HG03565 (cell line): Measurements from ENCODE around the gene CKB.

ENCODE experiments used
- ATAC-seq: cut with Tn5 transposase; IDR thresholded peaks from one replicate; pipeline ENCODE4 v1.9.1; 2021; ENCODE audit warnings: mild to moderate bottlenecking, moderate library complexity; ENCODE audit not compliant: unreplicated experiment

Gene CKB

GRCh38 chr14:103539056-103539825 lies 16.6 kb upstream of the CKB start:
- ATAC-seq: no peak

GRCh38 chr14:103538291-103539055 lies 15.8 kb upstream of the CKB start:
- ATAC-seq: no peak

DNA sequence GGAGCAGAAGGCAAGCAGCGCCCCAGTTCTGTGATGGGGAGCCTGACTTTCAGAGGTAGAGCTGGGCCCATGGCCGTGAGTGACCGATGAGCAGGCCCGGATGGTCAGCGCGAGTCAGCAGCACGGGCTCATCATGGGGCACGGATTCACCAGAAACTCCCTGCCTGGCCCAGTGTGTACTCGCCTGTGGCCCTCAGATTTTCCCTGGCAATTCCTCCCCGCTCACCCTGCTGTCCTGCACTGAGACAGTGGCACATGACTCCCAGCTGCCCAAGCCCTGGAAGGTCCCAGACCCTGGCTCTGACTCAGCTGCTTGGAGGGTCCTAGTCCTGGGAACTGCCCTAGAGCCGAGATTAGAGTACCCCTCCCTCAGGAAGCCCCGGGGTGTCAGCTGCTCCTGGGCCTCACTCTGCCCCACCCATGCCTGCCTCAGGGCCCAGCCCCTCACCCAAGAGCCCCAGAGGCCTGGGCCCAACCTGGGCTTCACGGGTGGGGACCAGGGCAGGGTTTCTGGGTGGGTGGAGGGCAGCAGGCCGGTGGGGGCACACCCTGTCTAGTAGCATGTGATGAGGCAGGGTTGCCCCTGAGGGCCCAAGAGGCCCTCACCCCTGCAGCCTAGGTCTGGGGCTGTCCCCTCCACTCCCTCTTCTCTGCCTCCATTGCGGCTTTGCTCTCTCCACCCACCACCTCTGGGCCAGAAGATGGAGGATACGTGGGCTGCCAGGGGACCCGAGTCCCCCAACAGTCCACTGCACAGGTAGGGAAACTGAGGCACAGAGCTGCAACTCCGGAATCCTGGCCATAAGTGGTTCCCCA lies 14.8 kb upstream of the CKB start:
- ATAC-seq: no peak

GRCh38 chr14:103536693-103537092 lies 14.1 kb upstream of the CKB start:
- no peak for ATAC-seq

DNA sequence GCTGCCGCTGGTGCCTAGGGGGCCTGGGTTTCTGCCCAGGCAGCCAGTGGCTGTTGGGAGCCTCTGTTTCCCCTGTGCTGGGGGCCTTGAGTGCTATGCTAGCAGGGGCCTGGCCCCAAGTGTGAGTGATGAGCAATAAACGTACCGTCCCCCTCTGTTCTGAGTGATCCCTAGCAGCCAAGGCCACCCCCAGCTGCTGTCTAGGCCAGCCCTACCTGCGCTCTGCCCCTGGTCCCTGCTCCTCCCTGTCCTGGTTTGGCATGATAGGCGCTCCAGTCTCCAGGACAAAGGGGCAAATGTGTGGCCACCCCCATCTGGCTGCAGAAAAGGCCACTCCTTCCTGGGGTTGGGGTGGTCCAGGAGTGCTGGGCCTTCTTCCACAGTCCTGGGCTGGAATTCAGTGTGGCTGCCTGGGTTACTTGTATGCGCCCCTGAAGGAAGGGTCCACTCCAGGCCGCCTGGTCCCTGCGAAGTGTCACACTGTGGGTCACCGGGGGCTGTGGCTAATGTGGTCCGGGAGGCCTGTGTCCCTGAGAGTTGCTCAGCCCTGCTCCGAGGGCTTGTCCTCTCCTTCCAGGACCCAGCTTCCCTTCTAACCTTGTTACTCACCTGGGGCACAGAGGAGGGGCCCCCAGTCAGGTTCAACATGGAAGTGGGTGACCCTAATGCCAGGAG lies 13.4 kb upstream of the CKB start:
- ATAC-seq: no peak

- ATAC-seq: no peak
Observed at GRCh38 chr14:103535081-103535890, 12.7 kb upstream of the CKB start.

- ATAC-seq: no peak
Observed at GRCh38 chr14:103534576-103535061, 12.0 kb upstream of the CKB start.

GRCh38 chr14:103533999-103534575 lies 11.5 kb upstream of the CKB start:
- no peak for ATAC-seq

- ATAC-seq: no peak
Observed at GRCh38 chr14:103533137-103533998, 10.7 kb upstream of the CKB start.

GRCh38 chr14:103532216-103533136 lies 9.8 kb upstream of the CKB start:
- ATAC-seq: no peak

GRCh38 chr14:103531421-103532215 lies 9.0 kb upstream of the CKB start:
- no peak for ATAC-seq

DNA sequence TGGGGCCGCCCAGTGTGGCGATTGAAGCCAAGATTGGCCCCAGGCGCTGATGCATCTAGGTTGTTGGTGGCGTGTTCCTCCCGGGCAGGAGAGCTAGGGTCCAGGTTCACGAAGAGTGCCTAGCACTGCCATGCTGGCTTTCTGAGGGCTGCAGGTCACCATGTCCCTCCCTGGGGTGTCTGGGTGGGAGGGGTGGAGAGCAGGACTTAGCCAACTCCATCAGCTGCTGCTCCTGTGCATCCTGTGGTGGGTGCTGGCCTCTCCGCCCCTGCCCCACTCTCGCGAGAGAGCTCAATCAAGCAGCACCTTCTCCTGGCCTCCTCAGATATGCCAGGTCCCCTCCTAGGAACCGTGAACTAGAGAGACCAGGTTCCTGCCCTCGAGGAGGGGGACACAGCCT lies 8.2 kb upstream of the CKB start:
- ATAC-seq: no peak

- ATAC-seq: no peak
Observed at GRCh38 chr14:103530390-103530789, 7.8 kb upstream of the CKB start.

DNA sequence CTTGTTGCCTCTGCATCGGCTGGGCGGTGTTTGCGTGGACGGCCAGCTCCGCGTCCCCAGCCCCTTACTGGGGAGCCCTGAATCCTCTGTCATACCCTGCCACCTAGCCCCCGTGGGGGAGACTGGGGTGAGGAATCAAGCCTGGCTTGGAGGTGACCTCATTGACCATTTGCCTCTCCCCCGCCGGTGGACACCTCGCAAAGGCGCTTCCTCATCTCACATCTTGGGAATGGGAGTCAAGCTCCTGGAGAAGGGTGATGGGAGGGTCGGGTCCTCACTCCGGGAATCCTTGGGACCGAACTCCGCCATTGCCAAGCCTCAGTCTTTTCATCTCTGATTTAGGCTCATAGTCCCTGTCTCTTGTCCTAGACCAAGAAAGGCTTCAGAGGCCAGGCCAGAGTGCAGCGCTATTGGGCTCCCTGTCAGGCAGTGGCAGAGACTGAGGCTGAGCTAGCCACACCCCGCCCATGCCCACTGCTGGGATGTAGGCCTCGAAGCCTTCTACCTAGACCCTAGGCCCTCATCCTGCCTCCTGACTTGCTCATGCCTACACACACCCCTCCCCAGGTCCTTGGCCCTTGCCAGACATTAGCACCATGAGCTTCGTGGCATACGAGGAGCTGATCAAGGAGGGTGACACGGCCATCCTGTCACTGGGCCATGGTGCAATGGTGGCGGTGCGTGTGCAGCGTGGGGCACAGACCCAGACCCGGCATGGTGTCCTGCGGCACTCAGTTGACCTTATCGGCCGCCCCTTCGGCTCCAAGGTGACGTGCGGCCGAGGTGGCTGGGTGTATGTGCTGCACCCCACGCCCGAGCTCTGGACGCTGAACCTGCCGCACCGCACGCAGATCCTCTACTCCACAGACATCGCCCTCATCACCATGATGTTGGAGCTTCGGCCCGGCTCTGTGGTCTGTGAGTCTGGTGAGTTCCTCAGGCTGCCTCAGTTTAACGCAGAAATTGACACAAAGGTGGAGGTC lies 7.0 kb upstream of the CKB start:
- ATAC-seq: no peak

DNA sequence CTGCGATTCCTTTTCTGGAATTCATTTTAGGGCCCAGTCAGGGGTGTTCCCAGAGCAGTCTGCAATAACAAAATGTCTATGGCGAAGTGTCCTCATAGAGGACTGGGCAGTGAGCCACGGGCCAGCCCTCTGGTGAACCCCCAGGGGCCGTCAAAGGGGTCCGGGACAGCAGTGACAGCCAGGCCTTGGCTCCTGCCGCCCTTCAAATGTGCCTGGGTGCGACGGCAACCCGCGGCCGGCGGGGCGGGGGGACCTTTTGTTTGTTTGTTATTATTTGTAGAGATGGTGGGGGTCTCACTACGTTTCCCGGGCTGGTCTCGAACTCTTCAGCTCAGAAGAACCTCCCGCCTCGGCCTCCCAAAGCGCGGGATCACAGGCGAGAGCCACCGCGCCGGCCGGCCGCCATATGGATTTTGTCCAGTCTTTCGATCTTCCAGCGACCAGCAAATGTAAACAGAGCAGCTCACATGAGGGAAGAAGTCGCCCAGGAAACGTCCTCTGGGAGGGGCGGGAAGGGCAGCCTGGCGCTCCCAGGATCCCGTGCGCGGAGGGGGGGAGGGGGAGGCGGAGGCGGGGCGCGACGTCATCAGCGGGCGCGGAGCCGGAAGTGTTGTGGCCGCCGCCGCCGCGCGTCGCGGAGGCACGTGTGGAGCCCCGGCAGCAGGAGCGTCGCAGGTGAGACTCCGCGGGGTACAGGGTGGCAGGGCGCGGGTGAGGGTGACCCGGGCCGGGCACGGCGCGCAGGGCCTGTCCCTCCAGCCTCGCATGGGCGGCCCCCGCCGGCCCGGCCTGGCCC lies 6.2 kb upstream of the CKB start, which contains the start of gene TRMT61A:
Gene TRMT61A (plus strand): TSS at position 610 of the 796 bp plus-strand sequence. CDS start 783 bp downstream, outside the sequence.
- ATAC-seq: peak; percentile 29
